Transverse colon (tissue), 4 donors: Measurements from ENCODE around the gene XXYLT1. TPM values are rescaled to one million over a fixed set of nuclear protein-coding genes. Genes with fewer than 3 reads are reported as not detected.
"Not testable (repeated sequence)": the region's sequence is repeated elsewhere in the genome, so short reads cannot be mapped to it uniquely, and the experiment has no call there.

Experiments
- DNase-seq: peaks from one replicate; pipeline ENCODE4 v3.0.0-alpha.2; 2019
- H3K27ac ChIP-seq, 4 donors: fragments of 200-600 bp; sonication (generic); 2 replicates each; pipeline ENCODE4 v1.5.1; 2016 to 2018; ENCODE audit warnings: inconsistent platforms in 4 of 4
- H3K27me3 ChIP-seq: fragments of 200-600 bp; sonication (generic); 2 replicates; pipeline ENCODE4 v1.5.1; 2017; ENCODE audit warnings: inconsistent platforms
- H3K36me3 ChIP-seq, 4 donors: fragments of 200-600 bp; sonication (generic); 2 replicates each; pipeline ENCODE4 v1.5.1; 2017 to 2019; ENCODE audit warnings: inconsistent platforms in 4 of 4
- H3K4me1 ChIP-seq, 4 donors: fragments of 200-600 bp; sonication (generic); 2 replicates each; pipeline ENCODE4 v1.5.1; 2017 to 2020; ENCODE audit warnings: inconsistent platforms in 4 of 4
- H3K4me3 ChIP-seq, 4 donors: fragments of 200-600 bp; sonication (generic); 1 replicate in 1 of 4; 2 replicates in 3 of 4; pipeline versions ENCODE4 v1.5.1 to v1.6.1; 2017 to 2019; ENCODE audit warnings: inconsistent platforms in 4 of 4
- H3K9me3 ChIP-seq, 2 donors: fragments of 200-600 bp; sonication (generic); 2 replicates each; pipeline ENCODE4 v1.5.1; 2017 to 2019; ENCODE audit warnings: inconsistent platforms in 2 of 2
- CTCF ChIP-seq, 5 experiments: fragments of 200-600 bp in 3 of 5; fragments of 450-650 bp in 2 of 5; sonication (generic) in 3 of 5; IDR thresholded peaks; 1 replicate in 2 of 5; 2 replicates in 3 of 5; pipeline ENCODE4 v1.5.1; 2016 to 2017; ENCODE audit warnings: antibody characterized with exemption in 5 of 5, inconsistent platforms in 3 of 5, mild to moderate bottlenecking in 2 of 5, moderate library complexity in 1 of 5
- EP300 ChIP-seq: sonication (generic); formaldehyde crosslinking; IDR thresholded peaks from one replicate; pipeline ENCODE4 v1.6.1; 2017; ENCODE audit warnings: antibody characterized with exemption, low read depth
- POLR2A ChIP-seq: fragments of 450-650 bp; IDR thresholded peaks from one replicate; pipeline ENCODE4 v1.6.1; 2016; ENCODE audit warnings: antibody characterized with exemption, mild to moderate bottlenecking, moderate library complexity
- POLR2AphosphoS5 ChIP-seq, 3 donors: sonication (generic); formaldehyde crosslinking; IDR thresholded peaks; one replicate each; pipeline ENCODE4 v1.6.1; 2016; ENCODE audit warnings: antibody characterized with exemption in 3 of 3
- WGBS, 2 donors: methylation state at CpG; one replicate each; pipeline ENCODE4 v1.1.5; 2018; ENCODE audit warnings: low coverage in 1 of 2; 5-methylcytosine and 5-hydroxymethylcytosine counted together
- in situ Hi-C, 4 donors: fragments of 200-750 bp; cut with MboI; loops; one replicate each; pipeline versions ENCODE4 v1.15.0 to v1.15.1; 2017; ENCODE audit warnings: low sequenced_read_pairs in 3 of 4, low pct_ligation_motif_present in 1 of 4, low pct_unique_long_range_greater_than_20kb in 1 of 4
- intact Hi-C: fragments of 100-400 bp; cut with DNase I; formaldehyde crosslinking; loops from one replicate; pipeline ENCODE4 v1.15.1; 2023; ENCODE audit warnings: low total_unique reads
- total RNA-seq, 4 donors: library from RNA; depleted of rRNA; stranded (reverse); fragments of >200 nt; gene quantifications; one replicate each; pipeline ENCODE4 v1.1.0, GENCODE V29; 2016

The XXYLT1 gene
- total RNA-seq, 4 donors from 2014 or later = 3.0 to 10.0 (median 5.9) TPM

- no peak overlapping the region for H3K27ac ChIP-seq
- 93 to 100% methylated on average over 1 of the region's 1 CpG for WGBS, 2 donors
- peaks cover 0 to 5% of the 10 kb centered on the region in 2 donors for H3K9me3 ChIP-seq
- no peak for TF ChIP-seq CTCF (IDR thresholded peaks at IDR 0.05)
- TF ChIP-seq EP300 = no peak
- TF ChIP-seq POLR2A = no peak
- TF ChIP-seq POLR2AphosphoS5 (IDR thresholded peaks at IDR 0.05) = no peak
- no peaks in the 10 kb centered on the region for H3K27me3 ChIP-seq
- H3K36me3 ChIP-seq = no peaks in the 10 kb centered on the region
- no peak overlapping the region for H3K4me3 ChIP-seq
- H3K4me1 ChIP-seq = peaks cover 0 to 11% (median 8%) of the 10 kb centered on the region in 4 donors
- intact Hi-C loops (no loop called here), in situ Hi-C loops (no loop called here)
- no peak for DNase-seq
Observed at GRCh38 chr3:195189821-195190220, 81.1 kb downstream of the XXYLT1 start.

- H3K36me3 ChIP-seq = no peaks in the 10 kb centered on the region
- intact Hi-C loops = no loop called here
- no peak overlapping the region for H3K4me3 ChIP-seq
- DNase-seq = no peak
- peaks cover 0 to 11% (median 10%) of the 10 kb centered on the region in 4 donors for H3K4me1 ChIP-seq
- peaks cover 0 to 5% of the 10 kb centered on the region in 2 donors for H3K9me3 ChIP-seq
- peak overlapping the region in 2 of 4 donors; percentile 46 to 49 for H3K27ac ChIP-seq
- TF ChIP-seq POLR2AphosphoS5 (IDR thresholded peaks at IDR 0.05) (no peak), POLR2A (no peak), EP300 (no peak), CTCF (IDR thresholded peaks at IDR 0.05) (no peak)
- 91 to 100% methylated on average over 3 of the region's 3 CpGs for WGBS, 2 donors
- in situ Hi-C loops = no loop called here
- no peaks in the 10 kb centered on the region for H3K27me3 ChIP-seq
Observed at GRCh38 chr3:195188426-195188927, 82.5 kb downstream of the XXYLT1 start.

GRCh38 chr3:195187609-195188425 is 83.1 kb downstream of the XXYLT1 start:
- no peak for DNase-seq
- Histone ChIP-seq H3K9me3 (peaks cover 0 to 5% of the 10 kb centered on the region in 2 donors), H3K36me3 (no peaks in the 10 kb centered on the region), H3K4me3 (no peak overlapping the region), H3K27ac (peak overlapping the region in 3 of 4 donors; percentile 11 to 49 (median 46)), H3K4me1 (peaks cover 0 to 18% (median 12%) of the 10 kb centered on the region in 4 donors), H3K27me3 (no peaks in the 10 kb centered on the region)
- TF ChIP-seq POLR2AphosphoS5 (IDR thresholded peaks at IDR 0.05) = no peak
- TF ChIP-seq POLR2A = no peak
- TF ChIP-seq CTCF (IDR thresholded peaks at IDR 0.05) = no peak
- no peak for TF ChIP-seq EP300
- intact Hi-C loops (no loop called here), in situ Hi-C loops (no loop called here)
- WGBS, 2 donors = 42 to 58% methylated on average over 3 to 5 of the region's 5 CpGs

GRCh38 chr3:195186710-195187047 is 84.3 kb downstream of the XXYLT1 start:
- DNase-seq, H3K27me3 ChIP-seq, in situ Hi-C loops, H3K36me3 ChIP-seq, H3K9me3 ChIP-seq, intact Hi-C loops, H3K4me3 ChIP-seq: not testable (repeated sequence)
- WGBS, 2 donors = 82 to 90% methylated on average over 5 to 6 of the region's 6 CpGs
- H3K4me1 ChIP-seq = peaks cover 0 to 22% (median 12%) of the 10 kb centered on the region in 4 donors
- H3K27ac ChIP-seq = peak overlapping the region in 1 of 4 donors; percentile 49
